Astrocyte (in vitro differentiated cells and primary cell): ENCODE data around the gene LMCD1.

Source experiments
- EZH2 ChIP-seq: IDR thresholded peaks from 2 replicates; pipeline ENCODE4 v1.6.1; 2012; ENCODE audit warnings: mild to moderate bottlenecking, low read length, inconsistent platforms; ENCODE audit not compliant: insufficient read depth
- TF ChIP-seq, protein P1 (sequence below): IDR thresholded peaks from 2 replicates; pipeline ENCODE4 v1.5.1; 2011; ENCODE audit warnings: low read depth, mild to moderate bottlenecking, inconsistent platforms, low read length, moderate library complexity; ENCODE audit not compliant: insufficient read depth

DNA sequence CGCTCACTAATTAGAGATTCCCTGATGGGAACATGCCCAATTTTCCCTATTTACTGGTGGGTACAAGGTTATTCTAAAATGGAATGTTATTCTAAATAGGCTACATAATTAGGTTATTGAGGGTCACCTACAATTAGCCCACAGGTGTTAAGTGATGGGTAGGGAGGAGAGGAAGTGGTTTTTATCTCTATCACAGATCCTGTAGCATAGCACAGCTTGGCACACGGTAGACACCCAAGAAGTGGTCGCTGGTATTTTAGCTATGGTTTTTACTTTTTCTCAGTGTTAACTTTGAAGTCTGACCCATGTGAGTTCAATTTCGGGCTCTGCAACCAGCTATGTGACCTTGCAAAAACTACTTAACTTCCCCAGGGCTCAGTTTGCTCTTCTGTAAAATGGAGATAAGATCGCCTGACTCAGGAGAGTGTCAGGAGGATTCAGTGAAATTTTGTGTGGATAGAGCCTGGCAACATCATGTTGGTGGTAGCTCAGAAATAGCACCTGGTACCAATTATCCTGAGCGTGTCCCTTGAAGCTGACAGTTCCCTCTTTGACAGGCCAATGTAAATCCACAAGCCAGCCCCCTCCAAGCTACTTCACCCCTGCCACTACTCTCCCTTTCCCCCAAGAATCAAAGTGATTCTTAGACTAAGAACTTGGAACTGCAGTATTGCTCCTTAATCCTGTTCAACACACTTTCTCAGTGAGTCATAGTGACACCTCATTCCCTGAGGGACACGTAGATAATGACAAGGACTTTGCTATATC, 8.7 kb upstream of the LMCD1 start:
- TF ChIP-seq EZH2: no peak
- TF ChIP-seq, protein P1, sequence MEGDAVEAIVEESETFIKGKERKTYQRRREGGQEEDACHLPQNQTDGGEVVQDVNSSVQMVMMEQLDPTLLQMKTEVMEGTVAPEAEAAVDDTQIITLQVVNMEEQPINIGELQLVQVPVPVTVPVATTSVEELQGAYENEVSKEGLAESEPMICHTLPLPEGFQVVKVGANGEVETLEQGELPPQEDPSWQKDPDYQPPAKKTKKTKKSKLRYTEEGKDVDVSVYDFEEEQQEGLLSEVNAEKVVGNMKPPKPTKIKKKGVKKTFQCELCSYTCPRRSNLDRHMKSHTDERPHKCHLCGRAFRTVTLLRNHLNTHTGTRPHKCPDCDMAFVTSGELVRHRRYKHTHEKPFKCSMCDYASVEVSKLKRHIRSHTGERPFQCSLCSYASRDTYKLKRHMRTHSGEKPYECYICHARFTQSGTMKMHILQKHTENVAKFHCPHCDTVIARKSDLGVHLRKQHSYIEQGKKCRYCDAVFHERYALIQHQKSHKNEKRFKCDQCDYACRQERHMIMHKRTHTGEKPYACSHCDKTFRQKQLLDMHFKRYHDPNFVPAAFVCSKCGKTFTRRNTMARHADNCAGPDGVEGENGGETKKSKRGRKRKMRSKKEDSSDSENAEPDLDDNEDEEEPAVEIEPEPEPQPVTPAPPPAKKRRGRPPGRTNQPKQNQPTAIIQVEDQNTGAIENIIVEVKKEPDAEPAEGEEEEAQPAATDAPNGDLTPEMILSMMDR: no peak
